Small intestine (tissue), 7 donors: Measurements from ENCODE around the gene CREB5. TPM values are rescaled to one million over a fixed set of nuclear protein-coding genes. Genes with fewer than 3 reads are reported as not detected.

Experiments used
- DNase-seq, 2 donors: peaks; one replicate each; pipeline versions ENCODE4 v3.0.0 to v3.0.0-alpha.2; 2013
- FAIRE-seq: peaks from 2 replicates; lab custom pipeline; 2012; peaks lifted over from hg19 to GRCh38; lab: Jason Lieb, UNC
- H3K27ac ChIP-seq, 3 donors: one replicate each; pipeline ENCODE4 v1.5.1; 2013; ENCODE audit warnings: low read length in 2 of 3, mild to moderate bottlenecking in 2 of 3, control low read depth in 1 of 3, inconsistent platforms in 1 of 3, low read depth in 1 of 3, moderate library complexity in 1 of 3
- H3K27me3 ChIP-seq, 3 donors: one replicate each; pipeline ENCODE4 v1.6.1; 2013; ENCODE audit warnings: low read length in 3 of 3, inconsistent platforms in 1 of 3; ENCODE audit not compliant: control insufficient read depth in 3 of 3, insufficient read depth in 3 of 3
- H3K36me3 ChIP-seq, 3 donors: one replicate each; pipeline ENCODE4 v1.6.1; 2013; ENCODE audit warnings: low read length in 3 of 3, inconsistent platforms in 1 of 3, low read depth in 1 of 3, mild to moderate bottlenecking in 1 of 3, moderate library complexity in 1 of 3; ENCODE audit not compliant: control insufficient read depth in 3 of 3, insufficient read depth in 2 of 3
- H3K4me1 ChIP-seq, 3 donors: one replicate each; pipeline ENCODE4 v1.6.1; 2013; ENCODE audit warnings: low read length in 2 of 3, inconsistent platforms in 1 of 3, low read depth in 1 of 3, mild to moderate bottlenecking in 1 of 3, moderate library complexity in 1 of 3; ENCODE audit not compliant: control insufficient read depth in 3 of 3, insufficient read depth in 2 of 3
- H3K4me3 ChIP-seq, 3 donors: one replicate each; pipeline ENCODE4 v1.5.1; 2013; ENCODE audit warnings: low read length in 3 of 3, control low read depth in 1 of 3, inconsistent platforms in 1 of 3, low read depth in 1 of 3, mild to moderate bottlenecking in 1 of 3, moderate library complexity in 1 of 3
- H3K9me3 ChIP-seq, 2 donors: one replicate each; pipeline ENCODE4 v1.6.1; 2013; ENCODE audit warnings: low read depth in 1 of 2, low read length in 1 of 2; ENCODE audit not compliant: control insufficient read depth in 2 of 2, insufficient read depth in 1 of 2
- WGBS, 3 donors: extraction: QIAGEN DNeasy Blood & Tissue Kit; methylation state at CpG; one replicate each; pipeline ENCODE4 v1.1.7; 2013; 5-methylcytosine and 5-hydroxymethylcytosine counted together
- polyA plus RNA-seq, 4 donors: library from polyadenylated mRNA; stranded (reverse) in 3 of 4; unstranded in 1 of 4; fragments of 200-250 nt in 3 of 4; fragments of 120-200 nt in 1 of 4; gene quantifications; one replicate each; pipeline versions ENCODE4 v1.2.1 to v1.2.3, GENCODE V29; 2013
- donor health status: healthy with polysubstance abuse.
- donor health status: control.
- donor health status: control.
- donor health status: Bipolar disorder and iron deficiency.
- donor health status: healthy.

CREB5 gene
- polyA plus RNA-seq, 4 donors = 0.27 to 3.0 (median 1.8) TPM; not detected in 1

DNA sequence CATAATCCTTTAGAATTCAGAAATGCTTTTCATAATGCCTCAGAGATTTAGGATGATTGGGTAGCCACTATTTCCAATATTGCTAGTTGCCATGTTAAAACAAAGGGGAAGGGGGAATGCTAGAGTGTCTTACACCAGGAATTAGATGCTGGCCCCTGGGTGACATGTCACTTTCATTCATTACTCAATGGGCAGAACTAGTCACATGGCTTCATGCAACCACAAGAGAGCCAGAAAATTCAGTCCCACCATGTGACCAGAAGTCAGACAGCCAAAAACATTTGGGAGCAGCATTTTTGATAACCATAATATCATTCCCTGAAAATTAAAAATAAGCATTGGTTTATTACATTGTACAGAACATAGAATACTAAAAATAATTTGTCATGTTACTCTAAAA is 81.2 kb downstream of the CREB5 start:
- Histone ChIP-seq H3K4me1 (no peaks in the 10 kb centered on the region), H3K9me3 (no peaks in the 10 kb centered on the region), H3K27ac (no peak overlapping the region), H3K4me3 (no peak overlapping the region), H3K27me3 (no peaks in the 10 kb centered on the region), H3K36me3 (no peaks in the 10 kb centered on the region)
- FAIRE-seq (no peak), DNase-seq (no peak)

DNA sequence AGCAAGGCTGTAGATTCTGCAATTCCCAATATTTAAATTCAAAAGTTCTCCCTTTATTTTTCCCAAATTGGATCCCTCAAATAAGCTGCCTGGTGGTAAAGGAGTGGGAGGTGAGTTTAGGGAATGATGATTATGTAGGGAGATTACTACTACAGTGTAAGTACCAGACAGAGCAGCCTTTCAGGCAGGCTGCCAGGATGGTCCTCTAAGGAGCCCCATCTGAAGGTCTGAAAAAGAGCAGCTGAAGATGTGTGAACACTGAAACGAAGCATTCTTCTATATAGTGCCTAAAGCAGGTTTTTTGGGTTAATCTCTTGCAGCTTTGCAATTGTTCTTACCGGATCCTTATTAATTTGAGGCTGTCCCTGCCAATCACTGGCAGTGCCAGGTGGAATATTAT is 84.7 kb downstream of the CREB5 start:
- Histone ChIP-seq H3K27ac (no peak overlapping the region), H3K27me3 (no peaks in the 10 kb centered on the region), H3K4me3 (no peak overlapping the region), H3K36me3 (no peaks in the 10 kb centered on the region), H3K4me1 (no peaks in the 10 kb centered on the region), H3K9me3 (no peaks in the 10 kb centered on the region)
- FAIRE-seq (no peak), DNase-seq (no peak)
- WGBS, 3 donors = 53 to 79% (median 62%) methylated on average over 2 of the region's 2 CpGs

- no peaks in the 10 kb centered on the region for H3K36me3 ChIP-seq
- no peaks in the 10 kb centered on the region for H3K4me1 ChIP-seq
- 82 to 88% (median 82%) methylated on average over 4 of the region's 4 CpGs for WGBS, 3 donors
- H3K9me3 ChIP-seq = no peaks in the 10 kb centered on the region
- FAIRE-seq = no peak
- DNase-seq = no peak
- no peak overlapping the region for H3K4me3 ChIP-seq
- no peak overlapping the region for H3K27ac ChIP-seq
- H3K27me3 ChIP-seq = no peaks in the 10 kb centered on the region
These were observed 86.3 kb downstream of the CREB5 start for GRCh38 chr7:28498636-28499035.

GRCh38 chr7:28500138-28500537 is 87.8 kb downstream of the CREB5 start:
- DNase-seq (no peak), FAIRE-seq (no peak)
- Histone ChIP-seq H3K36me3 (no peaks in the 10 kb centered on the region), H3K27ac (no peak overlapping the region), H3K4me1 (no peaks in the 10 kb centered on the region), H3K9me3 (no peaks in the 10 kb centered on the region), H3K27me3 (no peaks in the 10 kb centered on the region), H3K4me3 (no peak overlapping the region)
- WGBS, 3 donors = 52 to 83% (median 75%) methylated on average over 5 of the region's 5 CpGs

- no peak overlapping the region for H3K4me3 ChIP-seq
- DNase-seq (no peak), FAIRE-seq (no peak)
- WGBS, 3 donors = 76 to 93% (median 89%) methylated on average over 1 of the region's 1 CpG
- H3K4me1 ChIP-seq = no peaks in the 10 kb centered on the region
- no peaks in the 10 kb centered on the region for H3K36me3 ChIP-seq
- no peaks in the 10 kb centered on the region for H3K9me3 ChIP-seq
- H3K27me3 ChIP-seq = peaks cover 0 to under 1% (median 0%) of the 10 kb centered on the region in 3 donors
- no peak overlapping the region for H3K27ac ChIP-seq
These were observed 90.1 kb downstream of the CREB5 start for GRCh38 chr7:28502408-28502807.

GRCh38 chr7:28503396-28503795 is 91.1 kb downstream of the CREB5 start:
- no peak for DNase-seq
- WGBS, 3 donors = 90 to 93% (median 93%) methylated on average over 3 of the region's 3 CpGs

DNA sequence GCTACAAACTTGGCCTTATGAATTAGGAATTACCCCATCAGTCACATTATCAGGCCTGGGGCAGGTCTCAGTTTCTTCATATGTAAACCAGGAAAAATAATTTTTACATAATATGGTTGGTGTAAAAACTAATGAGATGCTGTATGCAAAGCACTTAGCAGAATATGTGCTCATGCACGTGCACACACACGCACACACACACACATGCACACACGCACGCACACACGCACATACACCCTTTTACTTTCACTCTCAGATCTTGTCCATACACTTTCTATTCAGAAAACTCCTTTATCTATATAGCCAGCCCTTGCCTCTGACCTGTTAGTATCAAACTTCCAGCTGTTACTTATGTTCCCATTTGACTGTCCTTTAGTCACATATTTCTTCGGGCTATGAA is 92.7 kb downstream of the CREB5 start:
- H3K4me1 ChIP-seq = no peaks in the 10 kb centered on the region
- H3K27ac ChIP-seq = no peak overlapping the region
- DNase-seq (no peak), FAIRE-seq (no peak)
- no peaks in the 10 kb centered on the region for H3K9me3 ChIP-seq
- no peaks in the 10 kb centered on the region for H3K36me3 ChIP-seq
- H3K4me3 ChIP-seq = no peak overlapping the region
- peaks cover 0 to 2% (median 0%) of the 10 kb centered on the region in 3 donors for H3K27me3 ChIP-seq
- 59 to 80% (median 64%) methylated on average over 6 of the region's 6 CpGs for WGBS, 3 donors

More at GRCh38 chr7:28503396-28503795, 91.1 kb downstream of the CREB5 start:
- Histone ChIP-seq H3K4me1 (no peaks in the 10 kb centered on the region), H3K9me3 (no peaks in the 10 kb centered on the region), H3K27me3 (peaks cover 0 to 2% (median 0%) of the 10 kb centered on the region in 3 donors), H3K36me3 (no peaks in the 10 kb centered on the region), H3K27ac (no peak overlapping the region), H3K4me3 (no peak overlapping the region)
- FAIRE-seq = no peak

DNA sequence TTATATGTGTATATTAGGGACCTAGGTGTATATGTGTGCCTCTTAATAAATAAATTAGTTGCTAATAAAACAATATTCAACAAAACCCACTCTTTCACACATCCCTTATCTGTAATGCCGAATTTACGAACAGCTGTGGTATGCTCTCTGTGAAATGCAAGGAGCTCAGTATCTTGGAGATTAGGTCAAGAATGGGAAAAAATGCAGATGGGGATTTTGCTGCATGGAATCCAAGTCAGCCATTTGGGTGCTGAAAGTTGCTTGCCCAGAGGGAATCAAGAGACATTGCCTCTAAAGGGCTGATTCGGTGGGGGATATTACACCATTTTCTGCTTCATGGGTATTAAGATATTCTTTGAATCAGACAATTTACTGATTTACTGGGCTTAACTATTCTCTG is 93.5 kb downstream of the CREB5 start:
- Histone ChIP-seq H3K27ac (no peak overlapping the region), H3K4me1 (no peaks in the 10 kb centered on the region), H3K9me3 (no peaks in the 10 kb centered on the region), H3K36me3 (no peaks in the 10 kb centered on the region), H3K4me3 (no peak overlapping the region), H3K27me3 (peaks cover 0 to 2% (median 0%) of the 10 kb centered on the region in 3 donors)
- DNase-seq (no peak), FAIRE-seq (no peak)
- 58 to 86% (median 74%) methylated on average over 3 of the region's 3 CpGs for WGBS, 3 donors

DNA sequence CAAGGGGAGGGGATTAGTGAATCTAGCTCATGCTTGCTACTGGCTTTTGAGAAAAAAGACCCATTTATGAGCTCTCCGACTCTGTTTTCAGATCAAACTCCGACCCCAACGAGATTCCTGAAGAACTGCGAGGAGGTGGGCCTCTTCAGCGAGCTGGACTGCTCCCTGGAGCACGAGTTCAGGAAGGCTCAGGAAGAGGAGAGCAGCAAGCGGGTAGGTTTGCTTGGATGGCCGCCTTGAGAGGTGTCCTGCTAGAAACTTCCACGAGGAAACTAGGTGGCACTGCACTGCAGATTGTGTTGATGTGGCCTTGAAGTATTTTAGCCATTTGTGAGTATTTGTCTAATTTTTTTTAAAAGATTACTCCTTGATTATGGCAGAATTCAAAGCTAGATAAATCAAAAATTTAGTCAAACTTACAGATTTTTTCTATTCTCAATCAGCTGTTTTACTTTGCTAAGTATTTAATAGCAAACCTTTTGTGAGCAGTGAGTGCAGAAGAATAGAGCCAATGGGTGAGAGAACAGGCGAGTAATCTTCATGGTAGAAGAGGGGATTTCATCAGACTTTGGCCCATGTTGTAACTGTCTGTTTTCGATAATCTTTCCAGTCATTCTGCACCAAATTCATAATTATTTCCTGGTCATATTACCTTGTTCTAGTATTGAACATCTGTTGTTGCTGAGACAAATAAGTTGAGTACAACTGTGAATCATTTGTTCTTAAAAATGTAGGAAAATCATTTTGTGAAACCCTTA is 95.4 kb downstream of the CREB5 start:
- no peaks in the 10 kb centered on the region for H3K4me1 ChIP-seq
- 74 to 86% (median 78%) methylated on average over 11 of the region's 11 CpGs for WGBS, 3 donors
- H3K4me3 ChIP-seq = no peak overlapping the region
- H3K27me3 ChIP-seq = peaks cover 0 to 2% (median 0%) of the 10 kb centered on the region in 3 donors
- no peaks in the 10 kb centered on the region for H3K36me3 ChIP-seq
- H3K9me3 ChIP-seq = no peaks in the 10 kb centered on the region
- FAIRE-seq = no peak
- H3K27ac ChIP-seq = no peak overlapping the region
- no peak for DNase-seq
